CMK (cell line): ENCODE measurements around the gene NPHP4.

Experiments
- DNase-seq: peaks from one replicate; pipeline ENCODE4 v3.0.0-alpha.2; 2010; ENCODE audit warnings: low read depth

NPHP4 gene

GRCh38 chr1:5989286-5989605 is 3.0 kb downstream of the NPHP4 start:
- DNase-seq, result no peak

DNA sequence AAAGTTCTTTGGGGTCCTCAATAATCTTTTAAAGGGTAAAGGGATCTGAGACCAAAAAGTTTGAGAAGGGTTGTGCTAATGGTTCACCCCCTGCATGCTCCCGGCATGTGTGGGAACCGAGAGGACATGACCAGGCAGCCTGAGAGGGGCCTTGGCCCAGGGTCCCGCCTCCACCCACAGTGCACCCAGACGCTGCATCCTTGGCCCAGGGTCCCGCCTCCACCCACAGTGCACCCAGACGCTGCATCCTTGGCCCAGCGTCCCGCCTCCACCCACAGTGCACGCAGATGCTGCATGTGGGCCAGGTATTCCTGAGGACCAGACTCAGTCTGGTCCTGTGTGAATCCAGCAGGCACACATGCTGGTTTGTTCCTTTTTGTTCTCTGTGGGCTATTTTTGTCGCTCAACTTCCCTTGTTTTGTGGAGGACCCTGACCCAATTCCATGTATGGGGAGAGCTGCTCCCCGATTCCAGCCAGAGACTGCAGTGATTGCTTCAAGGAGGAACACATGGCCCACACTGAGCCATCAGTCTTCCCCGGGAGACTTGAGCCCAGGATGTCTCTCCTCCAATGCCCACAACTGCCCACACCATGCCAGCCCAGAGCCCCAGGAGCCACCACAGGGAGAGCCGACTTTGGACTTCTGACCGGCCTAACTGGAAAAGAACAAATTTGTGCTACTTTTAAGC is 3.5 kb downstream of the NPHP4 start:
- no peak for DNase-seq

DNA sequence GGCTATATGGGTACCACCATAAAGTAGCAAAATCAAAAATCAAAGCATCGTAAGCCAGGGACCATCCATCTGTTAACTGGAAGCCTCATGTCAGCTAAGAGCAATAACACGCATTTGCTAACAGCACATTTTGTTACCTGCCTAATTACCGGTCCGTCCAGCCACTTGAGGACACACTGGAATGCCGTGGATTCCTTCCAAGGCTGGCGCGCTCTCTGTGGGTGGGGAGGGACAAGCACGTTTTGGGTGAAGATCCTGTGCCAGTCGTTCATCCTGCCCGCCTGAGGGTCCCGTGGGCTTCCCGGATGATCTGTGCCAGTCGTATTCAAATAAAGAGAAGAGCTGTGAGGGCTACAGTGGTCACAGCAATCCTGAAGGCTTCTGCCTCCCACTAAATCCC is 6.2 kb downstream of the NPHP4 start:
- no peak for DNase-seq

DNA sequence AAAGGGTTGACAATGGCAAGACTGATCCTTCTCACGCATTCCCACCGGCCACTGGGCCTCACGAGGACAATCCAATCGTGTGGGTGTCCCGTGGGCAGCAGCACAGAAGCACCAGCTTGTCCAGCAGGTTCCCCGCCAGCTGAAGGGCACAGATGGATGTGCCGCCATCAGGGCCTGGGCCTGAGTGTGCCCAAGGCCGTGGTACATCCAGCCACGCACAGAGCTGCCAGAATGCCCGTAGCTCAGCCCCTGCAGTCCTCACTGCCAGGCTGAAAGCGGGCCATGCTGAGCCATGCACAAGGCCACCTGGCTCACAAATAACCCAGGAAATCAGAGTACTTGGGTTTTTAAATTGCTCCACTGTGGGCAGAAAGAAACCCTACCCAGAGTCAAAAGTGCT is 7.0 kb downstream of the NPHP4 start:
- DNase-seq, result no peak

GRCh38 chr1:5983361-5984103 is 8.7 kb downstream of the NPHP4 start:
- DNase-seq, result no peak

GRCh38 chr1:5982868-5983267 is 9.4 kb downstream of the NPHP4 start:
- DNase-seq, result no peak

GRCh38 chr1:5982276-5982675 is 9.9 kb downstream of the NPHP4 start:
- DNase-seq, result no peak

- DNase-seq, result no peak
These were observed 11.2 kb downstream of the NPHP4 start for GRCh38 chr1:5981009-5981380.

DNA sequence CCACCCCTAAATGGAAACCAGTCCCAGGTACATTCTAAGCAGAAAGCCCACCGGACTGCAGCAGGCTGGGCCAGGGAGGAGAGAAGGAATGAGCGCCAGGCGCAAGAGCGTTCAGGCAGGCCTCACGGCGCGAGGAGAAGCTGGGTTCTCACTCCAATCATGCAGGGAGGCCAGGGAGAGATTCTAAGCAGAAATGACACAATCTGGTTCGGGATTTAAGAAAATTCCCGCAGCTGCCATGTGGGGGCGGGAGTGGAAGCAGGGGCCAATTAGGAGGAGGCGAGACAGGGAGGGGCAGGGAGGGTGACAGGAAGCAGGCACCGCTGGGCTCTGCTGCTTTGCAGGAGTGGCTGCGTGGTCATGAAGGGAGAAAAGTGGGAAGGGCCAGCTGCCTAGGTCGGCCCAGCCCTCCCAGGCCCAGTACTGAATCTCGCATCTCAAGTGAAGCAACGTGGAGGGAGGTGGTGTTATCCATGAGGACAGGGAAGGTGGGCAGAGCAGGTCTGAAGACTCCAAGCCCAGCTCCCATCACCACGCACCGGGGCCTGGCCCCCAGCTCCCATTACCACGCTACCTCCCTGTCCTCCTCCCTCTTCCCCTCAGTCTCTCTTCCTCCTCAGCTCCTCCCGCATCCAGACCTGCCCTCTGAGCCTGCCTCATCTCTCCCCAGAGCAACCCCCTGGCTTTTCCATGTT is 11.8 kb downstream of the NPHP4 start:
- peak; percentile 60 for DNase-seq

- no peak for DNase-seq
These were observed 12.5 kb downstream of the NPHP4 start for GRCh38 chr1:5979536-5980313.

DNA sequence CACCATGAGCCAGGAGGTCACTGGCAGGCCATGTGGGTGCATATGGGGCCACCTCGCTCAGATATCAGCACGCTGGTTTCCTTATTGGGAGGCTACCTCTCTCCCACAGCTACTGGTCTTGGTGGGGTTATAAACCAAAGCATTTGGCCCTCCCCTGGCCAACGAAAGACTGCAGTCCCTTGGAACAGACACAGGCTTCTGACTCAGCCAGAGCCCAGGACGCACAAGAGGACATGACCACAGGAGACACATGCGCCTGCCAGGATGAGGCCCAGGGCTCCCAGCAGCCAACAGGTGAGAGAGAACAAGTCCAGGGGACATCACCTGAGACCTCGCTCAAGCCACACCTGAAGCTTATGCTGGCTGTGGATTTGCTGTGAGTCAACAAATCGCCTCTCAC is 13.8 kb downstream of the NPHP4 start:
- DNase-seq, result no peak

DNA sequence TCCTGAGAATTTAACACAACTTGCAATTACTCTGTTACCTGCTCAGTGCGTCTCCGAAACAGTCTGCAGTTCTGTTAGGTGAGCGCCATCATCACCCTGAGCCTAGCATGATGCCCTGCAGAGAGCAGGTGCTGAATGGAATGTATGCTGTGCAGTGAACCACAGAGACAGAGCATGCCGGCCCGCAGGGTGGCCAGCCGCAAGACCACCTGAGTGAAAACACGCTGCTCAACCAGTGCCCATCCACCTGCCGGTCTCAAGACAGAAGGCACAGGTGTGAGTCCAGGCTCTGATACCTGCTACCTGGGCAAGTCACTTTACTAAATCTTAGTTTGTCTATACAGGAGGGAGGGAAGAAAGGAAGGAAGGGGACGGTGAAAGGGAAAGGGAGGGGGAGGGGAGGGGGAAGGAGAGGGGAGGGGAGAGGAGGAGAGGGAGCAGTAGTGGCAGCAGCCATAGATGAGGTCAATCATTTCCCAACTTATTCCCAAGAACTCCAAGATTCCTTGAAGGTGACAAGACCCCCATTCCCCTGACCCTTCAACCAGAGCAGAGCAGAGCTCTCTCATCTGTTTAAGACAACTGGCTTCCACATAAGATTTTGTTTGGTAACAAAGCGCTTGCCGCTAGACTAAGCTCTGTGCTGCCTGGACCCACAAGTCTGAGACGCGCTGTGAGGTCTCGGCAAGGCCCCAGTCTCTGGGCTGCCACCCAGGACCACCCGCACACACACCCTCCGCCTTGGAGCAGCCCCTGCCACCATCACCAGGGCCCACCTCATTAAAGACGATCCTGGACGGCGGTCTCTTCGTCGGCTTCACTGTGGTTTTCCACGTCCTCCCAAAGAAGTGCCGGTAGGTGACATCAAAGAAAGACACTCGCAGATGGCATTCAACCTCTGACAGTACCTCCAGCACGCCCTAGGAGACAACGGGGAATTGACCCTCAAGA is 14.5 kb downstream of the NPHP4 start:
- no peak for DNase-seq

- DNase-seq, result no peak
These were observed 15.3 kb downstream of the NPHP4 start for GRCh38 chr1:5976726-5977493.

DNA sequence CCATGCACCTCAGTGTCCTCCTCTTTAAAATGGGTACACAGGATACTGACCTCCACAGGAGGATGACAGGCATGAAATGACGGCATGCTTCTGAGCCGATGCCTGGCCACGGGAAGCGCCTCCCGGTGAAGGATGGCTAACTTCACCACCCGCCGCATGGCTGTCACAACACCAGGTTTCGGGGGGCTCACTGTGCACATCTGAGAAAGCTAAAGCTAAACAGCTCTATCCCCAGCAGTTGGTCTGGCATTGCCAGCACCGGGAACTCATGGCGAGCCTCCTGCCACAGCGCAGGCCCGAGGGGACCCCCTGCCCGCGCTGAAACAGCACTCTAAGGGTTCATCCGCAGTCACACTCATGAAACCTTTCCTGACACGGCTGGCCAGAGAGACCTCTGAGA is 16.0 kb downstream of the NPHP4 start:
- no peak for DNase-seq

- peak; percentile 37 for DNase-seq
These were observed 16.9 kb downstream of the NPHP4 start for GRCh38 chr1:5975133-5975880.

DNA sequence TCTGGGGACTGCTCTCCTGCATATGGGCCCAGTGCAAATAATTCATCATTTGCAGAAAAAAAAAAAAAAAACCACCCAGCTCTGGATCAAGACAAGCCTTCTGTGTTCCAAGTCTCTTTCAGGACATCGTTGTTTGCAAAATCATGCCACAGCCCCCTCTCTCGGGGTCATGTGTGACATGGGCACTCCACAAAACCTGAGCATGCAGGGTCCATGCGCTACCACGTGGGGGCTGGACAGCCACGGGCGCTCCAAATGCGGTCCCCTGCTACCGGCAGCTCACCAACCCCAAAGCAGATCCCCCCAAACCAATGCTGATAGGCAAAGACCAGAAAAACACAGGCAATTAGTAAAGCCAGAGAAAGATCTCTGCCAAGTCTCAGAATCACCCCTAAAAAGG is 17.6 kb downstream of the NPHP4 start:
- DNase-seq, result no peak

GRCh38 chr1:5973771-5974170 is 18.5 kb downstream of the NPHP4 start:
- DNase-seq, result no peak

DNA sequence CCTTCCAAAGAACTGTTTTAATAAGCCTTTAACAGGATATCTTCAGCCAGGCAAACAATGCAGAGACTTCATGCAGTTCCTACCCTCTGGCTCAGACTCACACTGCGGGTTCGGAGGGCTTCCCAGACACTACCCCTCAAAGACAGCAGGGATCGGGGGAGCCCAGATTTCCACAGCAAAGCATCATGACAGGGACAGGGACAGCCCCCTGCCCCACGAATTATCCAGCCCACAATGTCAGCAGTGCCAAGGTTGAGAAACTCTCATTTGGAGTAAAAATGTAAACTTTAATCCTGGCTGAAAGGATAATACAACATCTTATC is 20.1 kb downstream of the NPHP4 start:
- DNase-seq, result no peak

GRCh38 chr1:5971471-5972197 is 20.6 kb downstream of the NPHP4 start:
- no peak for DNase-seq
